DMS114 treated with DMSO at 0.1 percent for 48 hours (cell line): ENCODE measurements around the gene CORO1A.
"Not testable (repeated sequence)": the region's sequence is repeated elsewhere in the genome, so short reads cannot be mapped to it uniquely, and the experiment has no call there.

ENCODE experiments used
- DNase-seq: peaks from one replicate; lab custom pipeline; 2025; ENCODE audit not compliant: unreplicated experiment; lab: John Stamatoyannopoulos, UW

CORO1A gene

GRCh38 chr16:30183233-30184095, at the start of gene CORO1A:
Gene CORO1A, plus strand, starts transcription at chr16:30183602. Its CDS starts 1,608 bp downstream, at chr16:30185210.
- DNase-seq, result peak; percentile 46

- DNase-seq, result no peak
These were observed 46.3 kb upstream of the CORO1A start for GRCh38 chr16:30136971-30137605.

- no peak for DNase-seq
These were observed 45.5 kb upstream of the CORO1A start for GRCh38 chr16:30137897-30138296.

- DNase-seq, result no peak
These were observed 43.6 kb upstream of the CORO1A start for GRCh38 chr16:30139583-30140481.

GRCh38 chr16:30141750-30142149, 41.7 kb upstream of the CORO1A start:
- no peak for DNase-seq

GRCh38 chr16:30142672-30143346, 40.6 kb upstream of the CORO1A start:
- DNase-seq, result no peak

GRCh38 chr16:30143347-30143702, 40.1 kb upstream of the CORO1A start:
- no peak for DNase-seq

GRCh38 chr16:30144017-30144416, 39.4 kb upstream of the CORO1A start:
- DNase-seq, result no peak

GRCh38 chr16:30144917-30145316, 38.5 kb upstream of the CORO1A start:
- DNase-seq, result no peak

- DNase-seq, result no peak
These were observed 37.7 kb upstream of the CORO1A start for GRCh38 chr16:30145657-30146056.

GRCh38 chr16:30147843-30148510, 35.4 kb upstream of the CORO1A start:
- DNase-seq, result no peak

GRCh38 chr16:30149250-30149930, 34.0 kb upstream of the CORO1A start:
- DNase-seq, result no peak

GRCh38 chr16:30151091-30151490, 32.3 kb upstream of the CORO1A start:
- DNase-seq, result no peak

- DNase-seq, result no peak
These were observed 30.9 kb upstream of the CORO1A start for GRCh38 chr16:30152517-30152916.

- no peak for DNase-seq
These were observed 28.2 kb upstream of the CORO1A start for GRCh38 chr16:30155188-30155587.

- DNase-seq, result no peak
These were observed 26.2 kb upstream of the CORO1A start for GRCh38 chr16:30157214-30157613.

GRCh38 chr16:30163538-30163937, 19.9 kb upstream of the CORO1A start:
- no peak for DNase-seq

GRCh38 chr16:30166202-30166902, 17.1 kb upstream of the CORO1A start:
- no peak for DNase-seq

GRCh38 chr16:30168746-30169145, 14.7 kb upstream of the CORO1A start:
- DNase-seq, result not testable (repeated sequence)
